HEK293 (cell line): Measurements from ENCODE around the gene NAIF1.

Experiments
- CTCF ChIA-PET: fragments of 350-600 bp; formaldehyde crosslinking; extraction: SDS; loops from one replicate; lab custom pipeline; 2021; ENCODE audit warnings: antibody characterized with exemption; lab: Yijun Ruan, JAX
- POLR2A ChIA-PET: fragments of 300-600 bp; formaldehyde crosslinking; extraction: SDS; loops from one replicate; lab custom pipeline; 2020; ENCODE audit warnings: antibody characterized with exemption, inconsistent platforms; lab: Yijun Ruan, JAX
- H3K27ac ChIP-seq: fragments of 200-500 bp; sonication (Bioruptor generic); 2 replicates; pipeline ENCODE4 v1.5.1; 2014; ENCODE audit warnings: low read depth, low read length, control low read depth, inconsistent platforms; ENCODE audit errors: extremely low read depth
- H3K36me3 ChIP-seq, 2 experiments: fragments of 200-500 bp in 1 of 2; sonication (Bioruptor generic) in 1 of 2; 1 replicate in 1 of 2; 2 replicates in 1 of 2; pipeline ENCODE4 v1.5.1; 2014 to 2017; ENCODE audit warnings: inconsistent platforms in 2 of 2, low read length in 2 of 2; ENCODE audit not compliant: control insufficient read depth in 2 of 2, insufficient read depth in 1 of 2
- H3K4me1 ChIP-seq: fragments of 200-500 bp; sonication (Bioruptor generic); 2 replicates; pipeline ENCODE4 v1.5.1; 2014; ENCODE audit warnings: mild to moderate bottlenecking, low read length, inconsistent platforms; ENCODE audit not compliant: control insufficient read depth, insufficient read depth
- H3K4me3 ChIP-seq: 2 replicates; pipeline ENCODE4 v1.5.1; 2011; ENCODE audit warnings: low read depth, mild to moderate bottlenecking, control low read depth, low read length, moderate library complexity
- H3K9me3 ChIP-seq: fragments of 200-500 bp; sonication (Bioruptor generic); 2 replicates; pipeline ENCODE4 v1.5.1; 2014; ENCODE audit warnings: low read depth, low read length, inconsistent platforms; ENCODE audit not compliant: control insufficient read depth, insufficient read depth
- EGR2 ChIP-seq: fragments of 450-650 bp; formaldehyde crosslinking; IDR thresholded peaks from 2 replicates; pipeline ENCODE4 v1.5.1; 2016; ENCODE audit warnings: low read depth, missing biosample characterization, missing genetic modification characterization
- GLI2 ChIP-seq: fragments of 450-650 bp; formaldehyde crosslinking; IDR thresholded peaks from 2 replicates; pipeline ENCODE4; 2017; ENCODE audit warnings: missing biosample characterization, missing genetic modification characterization, low read depth, borderline replicate concordance
- HOXA7 ChIP-seq: sonication (generic); formaldehyde crosslinking; IDR thresholded peaks from 2 replicates; pipeline ENCODE4 v1.8.1; 2022; ENCODE audit warnings: missing genetic modification reagents, borderline replicate concordance
- KLF16 ChIP-seq: fragments of 450-650 bp; formaldehyde crosslinking; IDR thresholded peaks from 2 replicates; pipeline ENCODE4 v1.5.1; 2017; ENCODE audit warnings: missing biosample characterization, missing genetic modification characterization
- PATZ1 ChIP-seq: fragments of 450-650 bp; formaldehyde crosslinking; IDR thresholded peaks from 2 replicates; pipeline ENCODE4 v1.5.1; 2016; ENCODE audit warnings: missing biosample characterization, missing genetic modification characterization
- PBX3 ChIP-seq: sonication (generic); formaldehyde crosslinking; IDR thresholded peaks from 2 replicates; pipeline ENCODE4 v1.8.1; 2022; ENCODE audit warnings: mild to moderate bottlenecking, moderate library complexity, missing genetic modification reagents
- SCRT2 ChIP-seq: fragments of 450-650 bp; formaldehyde crosslinking; IDR thresholded peaks from 2 replicates; pipeline ENCODE4 v1.5.1; 2016; ENCODE audit warnings: missing biosample characterization, missing genetic modification characterization
- ZNF311 ChIP-seq: fragments of 450-650 bp; formaldehyde crosslinking; IDR thresholded peaks from 2 replicates; pipeline ENCODE4 v1.5.1; 2017; ENCODE audit warnings: missing biosample characterization, missing genetic modification characterization, borderline replicate concordance
- ZNF37A ChIP-seq: fragments of 450-650 bp; IDR thresholded peaks from 2 replicates; pipeline ENCODE4 v1.5.1; 2018; ENCODE audit warnings: missing biosample characterization, missing genetic modification characterization
- ZNF404 ChIP-seq: fragments of 450-650 bp; formaldehyde crosslinking; IDR thresholded peaks from 2 replicates; pipeline ENCODE4 v1.5.1; 2017; ENCODE audit warnings: missing biosample characterization, missing genetic modification characterization
- ZNF560 ChIP-seq: fragments of 450-650 bp; formaldehyde crosslinking; IDR thresholded peaks from 2 replicates; pipeline ENCODE4 v1.5.1; 2017; ENCODE audit warnings: missing biosample characterization, missing genetic modification characterization, borderline replicate concordance
- ZNF600 ChIP-seq: fragments of 450-650 bp; formaldehyde crosslinking; IDR thresholded peaks from 2 replicates; pipeline ENCODE4 v1.5.1; 2016; ENCODE audit warnings: missing biosample characterization, missing genetic modification characterization
- ZNF670 ChIP-seq: fragments of 450-650 bp; formaldehyde crosslinking; IDR thresholded peaks from 2 replicates; pipeline ENCODE4 v1.5.1; 2016; ENCODE audit warnings: missing biosample characterization, missing genetic modification characterization, low read depth
- TF ChIP-seq, protein P1 (sequence below): fragments of 450-650 bp; formaldehyde crosslinking; conservative IDR thresholded peaks from 2 replicates; pipeline ENCODE4 v1.5.1; 2016; ENCODE audit warnings: low read depth, missing biosample characterization, missing genetic modification characterization
- TF ChIP-seq, protein P2 (sequence below): fragments of 450-650 bp; formaldehyde crosslinking; IDR thresholded peaks from 2 replicates; pipeline ENCODE4 v1.5.1; 2017; ENCODE audit warnings: missing biosample characterization, missing genetic modification characterization

NAIF1 gene

GRCh38 chr9:128115187-128116103 lies 48.3 kb upstream of the NAIF1 start:
- H3K36me3 ChIP-seq = peaks cover 0 to 26% of the 10 kb centered on the region in 2 experiments; a peak in 1 of 3 replicates
- POLR2A ChIA-PET = interaction anchor here (0.6 to 1.2 kb wide), 2 partner anchors 11 to 604 kb away, joined by 3 read pairs; no protein-coding TSS in a partner anchor
- no peaks in the 10 kb centered on the region for H3K9me3 ChIP-seq
- no peak overlapping the region for H3K4me3 ChIP-seq
- no peaks in the 10 kb centered on the region for H3K4me1 ChIP-seq
- CTCF ChIA-PET = interaction anchor here (0.9 to 5.2 kb wide), 10 partner anchors 9 to 172 kb away, joined by 3 to 88 read pairs (median 10); no protein-coding TSS in a partner anchor
- TF ChIP-seq, protein P1, sequence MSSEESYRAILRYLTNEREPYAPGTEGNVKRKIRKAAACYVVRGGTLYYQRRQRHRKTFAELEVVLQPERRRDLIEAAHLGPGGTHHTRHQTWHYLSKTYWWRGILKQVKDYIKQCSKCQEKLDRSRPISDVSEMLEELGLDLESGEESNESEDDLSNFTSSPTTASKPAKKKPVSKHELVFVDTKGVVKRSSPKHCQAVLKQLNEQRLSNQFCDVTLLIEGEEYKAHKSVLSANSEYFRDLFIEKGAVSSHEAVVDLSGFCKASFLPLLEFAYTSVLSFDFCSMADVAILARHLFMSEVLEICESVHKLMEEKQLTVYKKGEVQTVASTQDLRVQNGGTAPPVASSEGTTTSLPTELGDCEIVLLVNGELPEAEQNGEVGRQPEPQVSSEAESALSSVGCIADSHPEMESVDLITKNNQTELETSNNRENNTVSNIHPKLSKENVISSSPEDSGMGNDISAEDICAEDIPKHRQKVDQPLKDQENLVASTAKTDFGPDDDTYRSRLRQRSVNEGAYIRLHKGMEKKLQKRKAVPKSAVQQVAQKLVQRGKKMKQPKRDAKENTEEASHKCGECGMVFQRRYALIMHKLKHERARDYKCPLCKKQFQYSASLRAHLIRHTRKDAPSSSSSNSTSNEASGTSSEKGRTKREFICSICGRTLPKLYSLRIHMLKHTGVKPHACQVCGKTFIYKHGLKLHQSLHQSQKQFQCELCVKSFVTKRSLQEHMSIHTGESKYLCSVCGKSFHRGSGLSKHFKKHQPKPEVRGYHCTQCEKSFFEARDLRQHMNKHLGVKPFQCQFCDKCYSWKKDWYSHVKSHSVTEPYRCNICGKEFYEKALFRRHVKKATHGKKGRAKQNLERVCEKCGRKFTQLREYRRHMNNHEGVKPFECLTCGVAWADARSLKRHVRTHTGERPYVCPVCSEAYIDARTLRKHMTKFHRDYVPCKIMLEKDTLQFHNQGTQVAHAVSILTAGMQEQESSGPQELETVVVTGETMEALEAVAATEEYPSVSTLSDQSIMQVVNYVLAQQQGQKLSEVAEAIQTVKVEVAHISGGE (tag by site-specific recombination) = no peak
- TF ChIP-seq PATZ1 (tag by site-specific recombination) (no peak), PBX3 (no peak), HOXA7 (no peak), ZNF37A (tag by site-specific recombination) (no peak), SCRT2 (tag by site-specific recombination) (no peak), KLF16 (tag by site-specific recombination) (no peak), GLI2 (tag by site-specific recombination) (no peak), ZNF600 (no peak), EGR2 (tag by site-specific recombination) (no peak)
- TF ChIP-seq, protein P2, sequence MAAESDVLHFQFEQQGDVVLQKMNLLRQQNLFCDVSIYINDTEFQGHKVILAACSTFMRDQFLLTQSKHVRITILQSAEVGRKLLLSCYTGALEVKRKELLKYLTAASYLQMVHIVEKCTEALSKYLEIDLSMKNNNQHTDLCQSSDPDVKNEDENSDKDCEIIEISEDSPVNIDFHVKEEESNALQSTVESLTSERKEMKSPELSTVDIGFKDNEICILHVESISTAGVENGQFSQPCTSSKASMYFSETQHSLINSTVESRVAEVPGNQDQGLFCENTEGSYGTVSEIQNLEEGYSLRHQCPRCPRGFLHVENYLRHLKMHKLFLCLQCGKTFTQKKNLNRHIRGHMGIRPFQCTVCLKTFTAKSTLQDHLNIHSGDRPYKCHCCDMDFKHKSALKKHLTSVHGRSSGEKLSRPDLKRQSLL (tag by site-specific recombination) = no peak
- no peak overlapping the region for H3K27ac ChIP-seq

GRCh38 chr9:128114326-128115186 lies 47.4 kb upstream of the NAIF1 start:
- H3K4me3 ChIP-seq = no peak overlapping the region
- no peak for TF ChIP-seq ZNF404 (tag by site-specific recombination)
- TF ChIP-seq ZNF560 (tag by site-specific recombination) = no peak
- TF ChIP-seq ZNF670 (tag by site-specific recombination) = no peak
- no peak for TF ChIP-seq ZNF311 (tag by site-specific recombination)
- TF ChIP-seq, all 188 proteins: peak for 0
- Histone ChIP-seq H3K36me3 (peaks cover 0 to 25% of the 10 kb centered on the region in 2 experiments; a peak in 1 of 3 replicates), H3K27ac (no peak overlapping the region), H3K4me1 (no peaks in the 10 kb centered on the region), H3K9me3 (no peaks in the 10 kb centered on the region)
- POLR2A ChIA-PET = interaction anchor here (0.5 to 1.2 kb wide), 2 partner anchors 10 to 175 kb away, joined by 3 to 4 read pairs; no protein-coding TSS in a partner anchor
- CTCF ChIA-PET = interaction anchor here (0.6 to 5.2 kb wide), 7 partner anchors 9 to 172 kb away, joined by 3 to 88 read pairs (median 5); no protein-coding TSS in a partner anchor
